ENCODE results near the gene CD8B. TPM values are rescaled to one million over a fixed set of nuclear protein-coding genes. Genes with fewer than 3 reads are reported as not detected.

CD8B gene
- total and polyA plus RNA-seq, 2 of the 13 experiments (the other 11 are each of a cell fraction or from before 2014, with no cell fraction given): 0.04 TPM; not detected in 1

- no peak for TF ChIP-seq ZNF720 (CRISPR knock-in tag; IDR thresholded peaks at IDR 0.05)
- TF ChIP-seq EED (CRISPR knock-in tag; IDR thresholded peaks at IDR 0.05): no peak
- TF ChIP-seq, protein P1, sequence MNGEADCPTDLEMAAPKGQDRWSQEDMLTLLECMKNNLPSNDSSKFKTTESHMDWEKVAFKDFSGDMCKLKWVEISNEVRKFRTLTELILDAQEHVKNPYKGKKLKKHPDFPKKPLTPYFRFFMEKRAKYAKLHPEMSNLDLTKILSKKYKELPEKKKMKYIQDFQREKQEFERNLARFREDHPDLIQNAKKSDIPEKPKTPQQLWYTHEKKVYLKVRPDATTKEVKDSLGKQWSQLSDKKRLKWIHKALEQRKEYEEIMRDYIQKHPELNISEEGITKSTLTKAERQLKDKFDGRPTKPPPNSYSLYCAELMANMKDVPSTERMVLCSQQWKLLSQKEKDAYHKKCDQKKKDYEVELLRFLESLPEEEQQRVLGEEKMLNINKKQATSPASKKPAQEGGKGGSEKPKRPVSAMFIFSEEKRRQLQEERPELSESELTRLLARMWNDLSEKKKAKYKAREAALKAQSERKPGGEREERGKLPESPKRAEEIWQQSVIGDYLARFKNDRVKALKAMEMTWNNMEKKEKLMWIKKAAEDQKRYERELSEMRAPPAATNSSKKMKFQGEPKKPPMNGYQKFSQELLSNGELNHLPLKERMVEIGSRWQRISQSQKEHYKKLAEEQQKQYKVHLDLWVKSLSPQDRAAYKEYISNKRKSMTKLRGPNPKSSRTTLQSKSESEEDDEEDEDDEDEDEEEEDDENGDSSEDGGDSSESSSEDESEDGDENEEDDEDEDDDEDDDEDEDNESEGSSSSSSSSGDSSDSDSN (CRISPR knock-in tag; IDR thresholded peaks at IDR 0.05): peak; percentile 48
- no peak for TF ChIP-seq ZNF326 (CRISPR knock-in tag; IDR thresholded peaks at IDR 0.05; ENCODE audit: borderline replicate concordance)
- no peak for TF ChIP-seq ZNF564 (CRISPR knock-in tag; IDR thresholded peaks at IDR 0.05)
- TF ChIP-seq ZNF549 (CRISPR knock-in tag; IDR thresholded peaks at IDR 0.05): no peak
- no peak for TF ChIP-seq JUNB (CRISPR knock-in tag; IDR thresholded peaks at IDR 0.05; ENCODE audit: borderline replicate concordance)
- no peak for TF ChIP-seq POLR2G (IDR thresholded peaks at IDR 0.05; ENCODE audit: low read depth, low read length)
- no peak for TF ChIP-seq ARNT (IDR thresholded peaks at IDR 0.05)
- TF ChIP-seq TBL1XR1 (IDR thresholded peaks at IDR 0.05; ENCODE audit: borderline replicate concordance, low read length, partially characterized antibody): no peak
- no peak for TF ChIP-seq ZSCAN31 (CRISPR knock-in tag; IDR thresholded peaks at IDR 0.05; ENCODE audit: low read depth)
- TF ChIP-seq FOXA3 (CRISPR knock-in tag; IDR thresholded peaks at IDR 0.05): no peak
- TF ChIP-seq AKAP8 (CRISPR knock-in tag; IDR thresholded peaks at IDR 0.05): no peak
- no peak for TF ChIP-seq ZBTB7A (CRISPR knock-in tag; IDR thresholded peaks at IDR 0.05)
- no peak for TF ChIP-seq GATAD1 (CRISPR knock-in tag; IDR thresholded peaks at IDR 0.05)
- TF ChIP-seq HMG20A (CRISPR knock-in tag; IDR thresholded peaks at IDR 0.05; ENCODE audit: borderline replicate concordance): no peak
- peak; percentile 74; the same call in 1 of the 2 replicates for TF ChIP-seq ZNF724P (CRISPR knock-in tag; IDR thresholded peaks at IDR 0.05; ENCODE audit: borderline replicate concordance)
- TF ChIP-seq FOXC1 (CRISPR knock-in tag; IDR thresholded peaks at IDR 0.05; ENCODE audit: borderline replicate concordance): peak; percentile 60; the same call in 1 of the 2 replicates
- no peak for TF ChIP-seq IKZF1 (IDR thresholded peaks at IDR 0.05)
- no peak for TF ChIP-seq THYN1 (CRISPR knock-in tag; IDR thresholded peaks at IDR 0.05; ENCODE audit: borderline replicate concordance, low read depth)
- TF ChIP-seq NCOA2 (CRISPR knock-in tag; IDR thresholded peaks at IDR 0.05): no peak
- no peak for TF ChIP-seq EZH2 (conservative IDR thresholded peaks at IDR 0.05; ENCODE audit: low read depth, low read length)
- no peak for TF ChIP-seq PHF21A (CRISPR knock-in tag; IDR thresholded peaks at IDR 0.05)
- TF ChIP-seq NFRKB (IDR thresholded peaks at IDR 0.05): no peak
- no peak; the same call in 1 of the 2 replicates for TF ChIP-seq RXRA (CRISPR knock-in tag; IDR thresholded peaks at IDR 0.05)
- TF ChIP-seq ARID2 (CRISPR knock-in tag; IDR thresholded peaks at IDR 0.05; ENCODE audit: borderline replicate concordance): no peak
- TF ChIP-seq ZNF33B (CRISPR knock-in tag; IDR thresholded peaks at IDR 0.05): no peak
- TF ChIP-seq, protein P2, sequence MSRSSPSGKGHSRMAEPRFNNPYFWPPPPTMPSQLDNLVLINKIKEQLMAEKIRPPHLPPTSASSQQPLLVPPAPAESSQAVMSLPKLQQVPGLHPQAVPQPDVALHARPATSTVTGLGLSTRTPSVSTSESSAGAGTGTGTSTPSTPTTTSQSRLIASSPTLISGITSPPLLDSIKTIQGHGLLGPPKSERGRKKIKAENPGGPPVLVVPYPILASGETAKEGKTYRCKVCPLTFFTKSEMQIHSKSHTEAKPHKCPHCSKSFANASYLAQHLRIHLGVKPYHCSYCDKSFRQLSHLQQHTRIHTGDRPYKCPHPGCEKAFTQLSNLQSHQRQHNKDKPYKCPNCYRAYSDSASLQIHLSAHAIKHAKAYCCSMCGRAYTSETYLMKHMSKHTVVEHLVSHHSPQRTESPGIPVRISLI (CRISPR knock-in tag; IDR thresholded peaks at IDR 0.05; ENCODE audit: borderline replicate concordance): no peak
- TF ChIP-seq SSRP1 (CRISPR knock-in tag; IDR thresholded peaks at IDR 0.05): no peak
- peak; percentile 60; the same call in 1 of the 2 replicates for TF ChIP-seq RNF2 (conservative IDR thresholded peaks at IDR 0.05; ENCODE audit: low read depth)
- TF ChIP-seq SALL1 (CRISPR knock-in tag; IDR thresholded peaks at IDR 0.05): peak; percentile 63
- no peak for TF ChIP-seq ZNF12 (CRISPR knock-in tag; IDR thresholded peaks at IDR 0.05)
Observed at GRCh38 chr2:86807468-86808275, 54.0 kb downstream of the CD8B start (continued).
